ENCODE results near the gene SASH1.

- TF ChIP-seq POLR2A (IDR thresholded peaks at IDR 0.05), result no peak
- TF ChIP-seq POLR2AphosphoS5 (IDR thresholded peaks at IDR 0.05; ENCODE audit: insufficient read depth in 1 of 2, low read depth in 1 of 2), result no peak
- TF ChIP-seq, protein P1, sequence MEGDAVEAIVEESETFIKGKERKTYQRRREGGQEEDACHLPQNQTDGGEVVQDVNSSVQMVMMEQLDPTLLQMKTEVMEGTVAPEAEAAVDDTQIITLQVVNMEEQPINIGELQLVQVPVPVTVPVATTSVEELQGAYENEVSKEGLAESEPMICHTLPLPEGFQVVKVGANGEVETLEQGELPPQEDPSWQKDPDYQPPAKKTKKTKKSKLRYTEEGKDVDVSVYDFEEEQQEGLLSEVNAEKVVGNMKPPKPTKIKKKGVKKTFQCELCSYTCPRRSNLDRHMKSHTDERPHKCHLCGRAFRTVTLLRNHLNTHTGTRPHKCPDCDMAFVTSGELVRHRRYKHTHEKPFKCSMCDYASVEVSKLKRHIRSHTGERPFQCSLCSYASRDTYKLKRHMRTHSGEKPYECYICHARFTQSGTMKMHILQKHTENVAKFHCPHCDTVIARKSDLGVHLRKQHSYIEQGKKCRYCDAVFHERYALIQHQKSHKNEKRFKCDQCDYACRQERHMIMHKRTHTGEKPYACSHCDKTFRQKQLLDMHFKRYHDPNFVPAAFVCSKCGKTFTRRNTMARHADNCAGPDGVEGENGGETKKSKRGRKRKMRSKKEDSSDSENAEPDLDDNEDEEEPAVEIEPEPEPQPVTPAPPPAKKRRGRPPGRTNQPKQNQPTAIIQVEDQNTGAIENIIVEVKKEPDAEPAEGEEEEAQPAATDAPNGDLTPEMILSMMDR (IDR thresholded peaks at IDR 0.05), result no peak
Measured at GRCh38 chr6:148311966-148312669, 30.5 kb upstream of the SASH1 start.
